ENCODE data around the gene ITGA1. TPM values are rescaled to one million over a fixed set of nuclear protein-coding genes. Genes with fewer than 3 reads are reported as not detected.

Gene ITGA1
- total and polyA plus RNA-seq, 2 of the 8 experiments (the other 6 are each of a cell fraction or from before 2014, with no cell fraction given) = 2.3 to 9.0 TPM

DNA sequence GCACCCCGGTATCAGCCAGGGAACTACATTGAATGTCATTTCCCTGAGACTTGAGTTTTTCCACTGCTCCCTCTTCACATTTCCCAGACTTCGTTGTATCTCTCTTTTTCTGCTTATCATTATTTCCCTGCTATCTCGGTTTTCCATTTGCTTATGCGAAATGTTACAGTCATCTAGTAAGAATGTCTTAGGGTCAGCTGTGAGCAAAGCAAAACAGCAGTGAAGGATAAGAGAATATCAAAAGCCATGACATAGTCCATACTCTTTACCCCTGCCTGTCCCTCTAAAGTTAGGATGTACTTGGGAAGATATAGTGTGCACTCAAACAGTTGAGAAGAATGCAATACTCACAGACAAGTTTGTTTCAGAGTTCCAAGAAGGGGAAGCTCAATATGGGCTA is 88.7 kb downstream of the ITGA1 start:
- H3K18ac ChIP-seq (ENCODE audit: extremely low read depth, low read length) = no peak overlapping the region
- no peak overlapping the region for H2BK12ac ChIP-seq (ENCODE audit: low read depth, low read length)
- H2AFZ ChIP-seq (ENCODE audit: low read length) = no peak overlapping the region
- no peak overlapping the region for H3K56ac ChIP-seq (replicated peaks; ENCODE audit: insufficient read length, low read depth, low read length)
- FAIRE-seq (no peak), DNase-seq (ENCODE audit: low read depth in 1 of 2, low spot score in 2 of 2) (no peak)
- H3K23ac ChIP-seq (ENCODE audit: insufficient read length) = no peak overlapping the region
- H4K20me1 ChIP-seq (replicated peaks in 1 of 2; ENCODE audit: control insufficient read depth in 1 of 2, insufficient read depth in 2 of 2, low read length in 2 of 2) = no peaks in the 10 kb centered on the region
- no peaks in the 10 kb centered on the region for H3K9me3 ChIP-seq (ENCODE audit: insufficient read depth in 2 of 2, low read depth in 1 of 2, low read length in 1 of 2)
- no peak overlapping the region for H2BK5ac ChIP-seq (ENCODE audit: low read depth, low read length)
- WGBS, 2 experiments (ENCODE audit: extremely low coverage in 1 of 2, insufficient coverage in 1 of 2, insufficient read length in 1 of 2, insufficient replicate concordance in 2 of 2, low coverage in 1 of 2, low lambda C conversion rate in 2 of 2, missing lambda C conversion rate in 1 of 2) = 80% methylated on average over 4 of the region's 4 CpGs; no CpG with 5 or more reads in 1 of the 2 experiments
- no peak overlapping the region for H2BK120ac ChIP-seq (replicated peaks; ENCODE audit: low read depth, low read length)
- no peak overlapping the region for H3K4me3 ChIP-seq (ENCODE audit: extremely low read depth in 1 of 4, insufficient read depth in 2 of 4, low read depth in 3 of 4, low read length in 4 of 4)
- H3K4me1 ChIP-seq (replicated peaks in 1 of 4; ENCODE audit: control insufficient read depth in 3 of 4, insufficient read depth in 4 of 4, low read length in 3 of 4) = no peaks in the 10 kb centered on the region
- H3K27me3 ChIP-seq (replicated peaks in 1 of 4; ENCODE audit: control insufficient read depth in 3 of 4, extremely low read depth in 1 of 4, insufficient read depth in 3 of 4, low read length in 3 of 4) = no peaks in the 10 kb centered on the region
- ChIA-PET POLR2A (ENCODE audit: partially characterized antibody) (interaction anchor here (1.1 kb wide), 1 partner anchor 78 kb away, joined by 3 read pairs; no protein-coding TSS in a partner anchor), CTCF (ENCODE audit: partially characterized antibody) (interaction anchor here (0.7 to 1.6 kb wide), 4 partner anchors 20 to 437 kb away, joined by 3 to 4 read pairs (median 3); partner anchors contain the start of genes ITGA1 and PELO)
- no peak overlapping the region for H3K4me2 ChIP-seq (ENCODE audit: insufficient read depth in 1 of 2, low read depth in 2 of 2, low read length in 2 of 2)
- H3K23me2 ChIP-seq (ENCODE audit: low read depth, low read length) = no peaks in the 10 kb centered on the region
- no peaks in the 10 kb centered on the region for H3K79me2 ChIP-seq (ENCODE audit: control insufficient read depth in 1 of 2, insufficient read depth in 2 of 2, low read length in 2 of 2)
- no peaks in the 10 kb centered on the region for H3K79me1 ChIP-seq (ENCODE audit: low read depth, low read length)
- H2AK5ac ChIP-seq (ENCODE audit: low read depth, low read length) = no peak overlapping the region
- no peak overlapping the region for H3K4ac ChIP-seq (replicated peaks; ENCODE audit: insufficient read length, low read depth, low read length)
- no peak overlapping the region for H3K14ac ChIP-seq (ENCODE audit: insufficient read length)
- TF ChIP-seq SRF (IDR thresholded peaks at IDR 0.05; ENCODE audit: low read depth, low read length) (no peak), CHD1 (IDR thresholded peaks at IDR 0.05; ENCODE audit: low read depth, low read length) (no peak), RNF2 (IDR thresholded peaks at IDR 0.05; ENCODE audit: borderline replicate concordance, low read depth, low read length, missing control alignments, poor library complexity, severe bottlenecking) (no peak), KDM4A (IDR thresholded peaks at IDR 0.05; ENCODE audit: low read depth, low read length, severe bottlenecking) (no peak), YY1 (IDR thresholded peaks at IDR 0.05; ENCODE audit: low read depth, low read length) (no peak), CBX5 (IDR thresholded peaks at IDR 0.05; ENCODE audit: low read depth, low read length) (no peak), EGR1 (IDR thresholded peaks at IDR 0.05; ENCODE audit: borderline replicate concordance, low read depth, low read length) (no peak), RXRA (IDR thresholded peaks at IDR 0.05; ENCODE audit: insufficient read depth, low read depth, low read length) (no peak), TEAD4 (IDR thresholded peaks at IDR 0.05; ENCODE audit: low read depth, low read length) (no peak), SAP30 (IDR thresholded peaks at IDR 0.05; ENCODE audit: insufficient read depth, insufficient replicate concordance, low read length) (no peak), RAD21 (IDR thresholded peaks at IDR 0.05 in 1 of 2, conservative IDR thresholded peaks at IDR 0.05 in 1 of 2; ENCODE audit: low read depth in 2 of 2, low read length in 2 of 2) (no peak)
- no peak overlapping the region for H3K9ac ChIP-seq (replicated peaks in 1 of 4; ENCODE audit: extremely low read depth in 1 of 4, low read depth in 3 of 4, low read length in 3 of 4)
- H2BK20ac ChIP-seq (ENCODE audit: low read length) = no peak overlapping the region
- H4K8ac ChIP-seq (ENCODE audit: extremely low read depth, insufficient read depth, low read length) = no peak overlapping the region
- no peak overlapping the region for H3K27ac ChIP-seq (ENCODE audit: low read depth, low read length)
- H3K36me3 ChIP-seq (ENCODE audit: control insufficient read depth in 2 of 4, insufficient read depth in 4 of 4, low read length in 3 of 4) = no peaks in the 10 kb centered on the region
- no peak overlapping the region for H4K91ac ChIP-seq (replicated peaks; ENCODE audit: insufficient read length, low read length)
- H2BK15ac ChIP-seq (ENCODE audit: low read length) = no peak overlapping the region
- no peak overlapping the region for H4K5ac ChIP-seq (ENCODE audit: insufficient read length, low read depth, low read length)
